ENCODE results near the gene PRUNE2.

PRUNE2 gene

GRCh38 chr9:76718166-76718565 is 187.7 kb downstream of the PRUNE2 start:
- no peaks in the 10 kb centered on the region for H3K27me3 ChIP-seq (ENCODE audit: control insufficient read depth in 1 of 2, insufficient read depth in 1 of 2, low read length in 2 of 2)
- no peak overlapping the region for H3K27ac ChIP-seq (ENCODE audit: low read length, poor library complexity, severe bottlenecking)
- H3K18ac ChIP-seq (ENCODE audit: low read depth in 1 of 2, low read length in 2 of 2), result no peak overlapping the region
- no peak overlapping the region for H4K91ac ChIP-seq (ENCODE audit: low read length)
- H3K23ac ChIP-seq (ENCODE audit: low read length in 2 of 2), result no peak overlapping the region
- no peak overlapping the region for H3K4ac ChIP-seq (ENCODE audit: low read depth in 1 of 2, low read length in 2 of 2)
- no peak overlapping the region for H3K14ac ChIP-seq (ENCODE audit: low read length in 2 of 2)
- no peak overlapping the region for H2BK120ac ChIP-seq (ENCODE audit: low read depth, low read length)
- H3K36me3 ChIP-seq (ENCODE audit: control insufficient read depth in 1 of 2, insufficient read depth in 2 of 2, low read depth in 1 of 2, low read length in 2 of 2), result peaks cover 0 to 3% of the 10 kb centered on the region in 2 experiments
- H3K9me3 ChIP-seq (ENCODE audit: control insufficient read depth, low read length), result no peaks in the 10 kb centered on the region
- no peak for DNase-seq
- WGBS, result 85% methylated on average over 3 of the region's 4 CpGs
- no peak overlapping the region for H2AK5ac ChIP-seq (ENCODE audit: low read length, severe bottlenecking)
- no peak overlapping the region for H4K8ac ChIP-seq (ENCODE audit: low read length)
- H3K79me1 ChIP-seq (replicated peaks; ENCODE audit: low read length, poor library complexity, severe bottlenecking), result no peaks in the 10 kb centered on the region
- H2BK15ac ChIP-seq (ENCODE audit: low read depth, poor library complexity, severe bottlenecking), result no peak overlapping the region
- no peak overlapping the region for H3K4me3 ChIP-seq (ENCODE audit: insufficient read depth in 1 of 2, low read depth in 1 of 2, low read length in 2 of 2)
- H2BK12ac ChIP-seq (ENCODE audit: low read length in 2 of 2), result no peak overlapping the region
- H2AFZ ChIP-seq (ENCODE audit: low read depth, low read length), result no peak overlapping the region
- H3K9ac ChIP-seq (ENCODE audit: low read length), result peak overlapping the region; percentile 18
- H3K4me1 ChIP-seq (ENCODE audit: control insufficient read depth, insufficient read depth, low read depth, low read length), result peaks cover 1% of the 10 kb centered on the region
- no peak overlapping the region for H3K4me2 ChIP-seq (ENCODE audit: low read length, poor library complexity, severe bottlenecking)
- no peak overlapping the region for H2BK5ac ChIP-seq (ENCODE audit: low read depth, low read length, poor library complexity, severe bottlenecking)

- no peak overlapping the region for H3K18ac ChIP-seq (ENCODE audit: low read depth in 1 of 2, low read length in 2 of 2)
- 26% methylated on average over 5 of the region's 5 CpGs for WGBS
These were observed 188.3 kb downstream of the PRUNE2 start for GRCh38 chr9:76717613-76718012.

GRCh38 chr9:76717176-76717575 is 188.7 kb downstream of the PRUNE2 start:
- Histone ChIP-seq H2AK5ac (ENCODE audit: low read length, severe bottlenecking) (no peak overlapping the region), H3K4ac (ENCODE audit: low read depth in 1 of 2, low read length in 2 of 2) (no peak overlapping the region), H2BK12ac (ENCODE audit: low read length in 2 of 2) (no peak overlapping the region), H4K8ac (ENCODE audit: low read length) (no peak overlapping the region), H3K4me2 (ENCODE audit: low read length, poor library complexity, severe bottlenecking) (no peak overlapping the region), H3K18ac (ENCODE audit: low read depth in 1 of 2, low read length in 2 of 2) (no peak overlapping the region), H3K14ac (ENCODE audit: low read length in 2 of 2) (no peak overlapping the region), H3K9ac (ENCODE audit: low read length) (peak overlapping the region; percentile 42), H3K23ac (ENCODE audit: low read length in 2 of 2) (no peak overlapping the region), H3K4me3 (ENCODE audit: insufficient read depth in 1 of 2, low read depth in 1 of 2, low read length in 2 of 2) (no peak overlapping the region), H2BK120ac (ENCODE audit: low read depth, low read length) (no peak overlapping the region), H3K27ac (ENCODE audit: low read length, poor library complexity, severe bottlenecking) (no peak overlapping the region), H2BK15ac (ENCODE audit: low read depth, poor library complexity, severe bottlenecking) (no peak overlapping the region), H2BK5ac (ENCODE audit: low read depth, low read length, poor library complexity, severe bottlenecking) (no peak overlapping the region), H3K9me3 (ENCODE audit: control insufficient read depth, low read length) (no peaks in the 10 kb centered on the region), H4K91ac (ENCODE audit: low read length) (no peak overlapping the region), H3K79me1 (replicated peaks; ENCODE audit: low read length, poor library complexity, severe bottlenecking) (no peaks in the 10 kb centered on the region), H3K4me1 (ENCODE audit: control insufficient read depth, insufficient read depth, low read depth, low read length) (peaks cover 1% of the 10 kb centered on the region), H3K27me3 (ENCODE audit: control insufficient read depth in 1 of 2, insufficient read depth in 1 of 2, low read length in 2 of 2) (no peaks in the 10 kb centered on the region), H2AFZ (ENCODE audit: low read depth, low read length) (no peak overlapping the region), H3K36me3 (ENCODE audit: control insufficient read depth in 1 of 2, insufficient read depth in 2 of 2, low read depth in 1 of 2, low read length in 2 of 2) (peaks cover 0 to 11% of the 10 kb centered on the region in 2 experiments)
- 57% methylated on average over 3 of the region's 5 CpGs for WGBS
- no peak for DNase-seq

More at GRCh38 chr9:76717613-76718012, 188.3 kb downstream of the PRUNE2 start:
- Histone ChIP-seq H2BK120ac (ENCODE audit: low read depth, low read length) (no peak overlapping the region), H2AK5ac (ENCODE audit: low read length, severe bottlenecking) (no peak overlapping the region), H3K4ac (ENCODE audit: low read depth in 1 of 2, low read length in 2 of 2) (no peak overlapping the region), H3K27me3 (ENCODE audit: control insufficient read depth in 1 of 2, insufficient read depth in 1 of 2, low read length in 2 of 2) (no peaks in the 10 kb centered on the region), H4K8ac (ENCODE audit: low read length) (no peak overlapping the region), H3K27ac (ENCODE audit: low read length, poor library complexity, severe bottlenecking) (no peak overlapping the region), H3K4me1 (ENCODE audit: control insufficient read depth, insufficient read depth, low read depth, low read length) (peaks cover 1% of the 10 kb centered on the region), H3K9ac (ENCODE audit: low read length) (peak overlapping the region; percentile 42), H3K23ac (ENCODE audit: low read length in 2 of 2) (no peak overlapping the region), H3K4me3 (ENCODE audit: insufficient read depth in 1 of 2, low read depth in 1 of 2, low read length in 2 of 2) (no peak overlapping the region), H2AFZ (ENCODE audit: low read depth, low read length) (no peak overlapping the region), H2BK12ac (ENCODE audit: low read length in 2 of 2) (no peak overlapping the region), H3K4me2 (ENCODE audit: low read length, poor library complexity, severe bottlenecking) (no peak overlapping the region), H3K36me3 (ENCODE audit: control insufficient read depth in 1 of 2, insufficient read depth in 2 of 2, low read depth in 1 of 2, low read length in 2 of 2) (peaks cover 0 to 9% of the 10 kb centered on the region in 2 experiments), H3K9me3 (ENCODE audit: control insufficient read depth, low read length) (no peaks in the 10 kb centered on the region), H3K79me1 (replicated peaks; ENCODE audit: low read length, poor library complexity, severe bottlenecking) (no peaks in the 10 kb centered on the region), H3K14ac (ENCODE audit: low read length in 2 of 2) (no peak overlapping the region), H4K91ac (ENCODE audit: low read length) (no peak overlapping the region), H2BK5ac (ENCODE audit: low read depth, low read length, poor library complexity, severe bottlenecking) (no peak overlapping the region), H2BK15ac (ENCODE audit: low read depth, poor library complexity, severe bottlenecking) (no peak overlapping the region)
- no peak for DNase-seq

- Histone ChIP-seq H2AFZ (ENCODE audit: low read depth, low read length) (no peak overlapping the region), H3K23ac (ENCODE audit: low read length in 2 of 2) (no peak overlapping the region), H2BK120ac (ENCODE audit: low read depth, low read length) (no peak overlapping the region), H3K4me3 (ENCODE audit: insufficient read depth in 1 of 2, low read depth in 1 of 2, low read length in 2 of 2) (no peak overlapping the region), H3K36me3 (ENCODE audit: control insufficient read depth in 1 of 2, insufficient read depth in 2 of 2, low read depth in 1 of 2, low read length in 2 of 2) (peaks cover 0 to 14% of the 10 kb centered on the region in 2 experiments), H2BK5ac (ENCODE audit: low read depth, low read length, poor library complexity, severe bottlenecking) (no peak overlapping the region), H2BK15ac (ENCODE audit: low read depth, poor library complexity, severe bottlenecking) (no peak overlapping the region), H2AK5ac (ENCODE audit: low read length, severe bottlenecking) (no peak overlapping the region), H3K27me3 (ENCODE audit: control insufficient read depth in 1 of 2, insufficient read depth in 1 of 2, low read length in 2 of 2) (no peaks in the 10 kb centered on the region), H3K4ac (ENCODE audit: low read depth in 1 of 2, low read length in 2 of 2) (no peak overlapping the region), H3K9ac (ENCODE audit: low read length) (peak overlapping the region; percentile 65), H4K91ac (ENCODE audit: low read length) (no peak overlapping the region), H3K79me1 (replicated peaks; ENCODE audit: low read length, poor library complexity, severe bottlenecking) (no peaks in the 10 kb centered on the region), H2BK12ac (ENCODE audit: low read length in 2 of 2) (no peak overlapping the region), H3K4me2 (ENCODE audit: low read length, poor library complexity, severe bottlenecking) (no peak overlapping the region), H3K9me3 (ENCODE audit: control insufficient read depth, low read length) (no peaks in the 10 kb centered on the region), H4K8ac (ENCODE audit: low read length) (no peak overlapping the region), H3K18ac (ENCODE audit: low read depth in 1 of 2, low read length in 2 of 2) (no peak overlapping the region), H3K27ac (ENCODE audit: low read length, poor library complexity, severe bottlenecking) (no peak overlapping the region), H3K4me1 (ENCODE audit: control insufficient read depth, insufficient read depth, low read depth, low read length) (peaks cover 1% of the 10 kb centered on the region), H3K14ac (ENCODE audit: low read length in 2 of 2) (no peak overlapping the region)
- DNase-seq, result no peak
- WGBS, result 93% methylated on average over 5 of the region's 7 CpGs
These were observed 189.7 kb downstream of the PRUNE2 start for GRCh38 chr9:76716085-76716672.
